ENCODE data around the gene SGMS1.
"Not testable (repeated sequence)": the region's sequence is repeated elsewhere in the genome, so short reads cannot be mapped to it uniquely, and the experiment has no call there.

Gene SGMS1

GRCh38 chr10:50360077-50360850, 263.5 kb downstream of the SGMS1 start:
- peak; percentile 24 for DNase-seq

- DNase-seq: no peak
These were observed 264.6 kb downstream of the SGMS1 start for GRCh38 chr10:50358925-50359687.

DNA sequence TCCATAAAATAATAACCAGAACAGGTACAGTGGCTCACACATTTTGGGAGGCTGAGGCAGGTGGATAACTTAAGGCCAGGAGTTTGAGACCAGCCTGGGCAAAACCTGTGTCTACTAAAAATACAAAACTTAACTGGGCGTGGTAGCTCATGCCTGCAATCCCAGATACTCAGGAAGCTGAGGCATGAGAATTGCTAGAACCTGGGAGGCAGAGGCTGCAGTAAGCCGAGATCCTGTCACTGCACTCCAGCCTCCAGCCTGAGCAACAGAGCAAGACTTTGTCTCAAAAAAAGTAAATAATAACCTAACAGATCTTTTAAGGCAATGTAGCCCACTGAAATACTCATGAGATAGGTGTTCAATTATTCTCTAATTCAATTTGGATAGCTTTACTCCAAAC, 265.3 kb downstream of the SGMS1 start:
- DNase-seq: no peak

- not testable (repeated sequence) for DNase-seq
These were observed 267.3 kb downstream of the SGMS1 start for GRCh38 chr10:50356481-50356832.

GRCh38 chr10:50355693-50356480, 267.9 kb downstream of the SGMS1 start:
- DNase-seq: not testable (repeated sequence)

DNA sequence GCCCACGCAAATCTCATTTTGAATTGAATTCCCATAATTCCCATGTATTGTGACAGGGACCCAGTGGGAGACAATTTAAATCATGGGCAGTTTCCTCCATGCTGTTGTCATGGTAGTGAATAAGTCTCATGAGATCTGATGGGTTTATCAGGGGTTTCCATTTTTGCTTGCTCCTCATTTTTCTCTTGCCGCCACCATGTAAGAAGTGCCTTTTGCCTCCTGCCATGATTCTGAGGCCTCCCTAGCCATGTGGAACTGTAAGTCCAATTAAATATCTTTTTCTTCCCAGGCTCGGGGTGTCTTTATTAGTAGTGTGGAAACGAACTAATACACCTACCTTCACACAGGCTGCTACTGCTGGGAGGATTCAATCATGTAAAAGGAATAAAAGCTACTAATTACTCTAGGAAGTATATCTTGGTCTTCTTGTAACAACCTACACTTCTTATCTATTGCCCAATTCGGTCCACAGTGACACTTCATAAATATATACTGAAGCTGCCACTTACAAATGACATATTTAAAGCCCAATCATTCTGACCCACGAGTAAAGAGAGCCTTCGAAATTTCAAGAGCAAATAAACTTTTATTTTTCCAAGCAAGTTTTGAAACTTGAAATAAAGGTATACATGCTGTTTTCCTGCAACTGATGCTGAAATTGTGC, 272.1 kb downstream of the SGMS1 start:
- no peak for DNase-seq

GRCh38 chr10:50350366-50350765, 273.4 kb downstream of the SGMS1 start:
- no peak for DNase-seq

- DNase-seq: no peak
These were observed 274.2 kb downstream of the SGMS1 start for GRCh38 chr10:50349554-50349953.

- DNase-seq: no peak
These were observed 276.4 kb downstream of the SGMS1 start for GRCh38 chr10:50347394-50347802.

DNA sequence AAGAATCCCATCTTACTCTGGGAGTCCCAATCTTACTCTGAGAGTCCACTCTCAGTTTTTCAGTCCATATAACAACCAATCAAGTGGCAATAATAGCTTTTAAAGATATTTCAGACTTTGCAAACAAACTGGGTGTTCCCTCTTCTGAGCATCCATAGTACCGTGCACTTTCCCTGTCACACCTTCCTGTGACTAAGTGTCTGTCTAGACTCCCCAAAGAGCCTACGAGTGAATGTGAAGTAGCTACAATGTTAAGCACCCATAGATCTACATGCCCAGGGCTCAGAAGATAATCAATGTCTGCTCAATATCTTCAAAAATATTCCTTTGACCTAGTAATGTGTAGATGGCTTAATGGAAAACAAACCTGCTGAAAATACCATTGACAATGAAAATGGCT, 276.8 kb downstream of the SGMS1 start:
- no peak for DNase-seq

- DNase-seq: no peak
These were observed 278.2 kb downstream of the SGMS1 start for GRCh38 chr10:50345545-50345944.

DNA sequence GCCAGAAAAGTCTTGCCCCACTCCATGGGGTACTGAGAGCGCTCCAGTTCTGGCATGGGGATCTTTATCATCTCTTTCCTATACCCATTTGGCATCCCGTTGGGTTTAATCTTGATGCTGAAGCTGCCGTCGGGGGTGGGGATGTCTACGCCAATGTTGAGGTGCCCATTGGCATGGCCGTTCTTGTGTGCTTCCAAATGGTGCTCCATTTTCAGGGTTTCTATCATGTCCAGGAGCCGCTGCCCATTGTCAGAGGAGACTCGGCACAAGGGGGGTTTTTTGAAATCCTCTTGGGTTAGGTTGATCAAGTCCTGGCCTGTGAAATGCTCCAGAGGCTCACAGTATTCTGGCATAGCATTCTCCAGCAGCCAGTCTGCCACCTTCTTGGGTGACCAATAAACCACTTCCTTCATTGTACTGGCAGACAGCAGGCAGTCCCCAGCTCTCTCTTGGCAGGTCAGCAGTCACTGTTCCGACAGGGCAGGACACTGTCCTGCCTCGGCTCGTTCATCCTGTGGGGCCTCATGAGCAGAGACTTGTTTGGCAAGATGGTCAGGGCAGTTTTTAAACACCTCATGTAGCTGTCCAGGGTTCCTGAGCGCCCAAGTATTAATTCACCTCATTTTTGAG, 279.9 kb downstream of the SGMS1 start:
- DNase-seq: no peak

- DNase-seq: no peak
These were observed 281.8 kb downstream of the SGMS1 start for GRCh38 chr10:50341987-50342386.

DNA sequence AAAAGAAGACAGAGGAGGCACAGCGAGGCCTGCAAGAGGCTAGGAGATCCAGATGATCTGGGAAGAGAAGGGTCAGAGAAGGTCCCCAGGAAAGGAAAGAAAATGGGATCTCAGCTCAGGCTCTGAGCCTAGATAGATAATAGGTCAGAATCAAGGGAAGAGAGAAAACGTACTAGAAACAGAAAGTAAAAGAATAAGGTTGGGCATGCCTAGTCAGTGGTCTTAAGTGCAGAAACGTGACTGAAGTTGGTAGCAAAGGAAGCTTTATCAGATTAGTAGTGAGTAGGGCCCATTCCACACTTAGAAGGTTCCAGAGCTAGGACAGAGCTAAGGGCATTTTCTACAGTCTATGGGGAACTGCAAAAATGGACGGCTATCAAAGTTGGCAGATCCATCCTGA, 287.6 kb downstream of the SGMS1 start:
- no peak for DNase-seq

GRCh38 chr10:50335397-50335796, 288.4 kb downstream of the SGMS1 start:
- no peak for DNase-seq

GRCh38 chr10:50334273-50334672, 289.5 kb downstream of the SGMS1 start:
- no peak for DNase-seq

- DNase-seq: no peak
These were observed 289.9 kb downstream of the SGMS1 start for GRCh38 chr10:50333872-50334271.

DNA sequence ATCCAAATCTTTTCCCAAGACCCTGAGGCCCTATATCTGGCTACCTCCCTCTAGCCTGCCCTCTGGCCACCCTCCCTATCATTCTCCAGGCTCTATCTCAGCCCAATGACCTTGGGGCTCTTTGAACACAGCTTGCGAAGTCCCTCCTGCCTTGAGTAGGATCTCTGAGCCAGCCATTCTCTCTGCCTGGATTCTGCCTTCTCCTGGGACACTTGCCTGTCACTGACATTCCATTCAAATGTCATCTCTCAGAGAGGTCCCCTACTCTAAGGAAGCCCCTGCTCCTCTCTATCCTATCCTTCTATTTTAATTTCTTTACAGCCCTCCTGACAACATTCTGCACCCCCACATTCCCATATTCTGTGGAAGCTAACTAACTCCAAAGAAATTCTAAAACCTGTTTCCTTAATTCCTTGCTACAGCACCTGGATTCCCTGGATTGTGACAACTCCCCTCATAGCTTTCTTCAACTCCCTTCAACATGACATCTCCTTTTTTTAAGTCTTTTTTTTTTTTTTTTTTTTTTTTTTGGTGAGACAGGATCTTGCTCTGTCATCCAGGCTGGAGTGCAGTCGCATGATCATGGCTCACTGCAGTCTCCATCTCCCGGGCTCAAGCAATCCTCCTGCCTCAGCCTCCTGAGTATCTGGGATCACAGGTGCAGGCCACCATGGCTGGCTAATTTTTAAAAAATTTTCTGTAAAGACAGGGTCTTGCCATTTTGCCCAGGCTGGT, 291.5 kb downstream of the SGMS1 start:
- no peak for DNase-seq

- no peak for DNase-seq
These were observed 292.3 kb downstream of the SGMS1 start for GRCh38 chr10:50331486-50331885.

DNA sequence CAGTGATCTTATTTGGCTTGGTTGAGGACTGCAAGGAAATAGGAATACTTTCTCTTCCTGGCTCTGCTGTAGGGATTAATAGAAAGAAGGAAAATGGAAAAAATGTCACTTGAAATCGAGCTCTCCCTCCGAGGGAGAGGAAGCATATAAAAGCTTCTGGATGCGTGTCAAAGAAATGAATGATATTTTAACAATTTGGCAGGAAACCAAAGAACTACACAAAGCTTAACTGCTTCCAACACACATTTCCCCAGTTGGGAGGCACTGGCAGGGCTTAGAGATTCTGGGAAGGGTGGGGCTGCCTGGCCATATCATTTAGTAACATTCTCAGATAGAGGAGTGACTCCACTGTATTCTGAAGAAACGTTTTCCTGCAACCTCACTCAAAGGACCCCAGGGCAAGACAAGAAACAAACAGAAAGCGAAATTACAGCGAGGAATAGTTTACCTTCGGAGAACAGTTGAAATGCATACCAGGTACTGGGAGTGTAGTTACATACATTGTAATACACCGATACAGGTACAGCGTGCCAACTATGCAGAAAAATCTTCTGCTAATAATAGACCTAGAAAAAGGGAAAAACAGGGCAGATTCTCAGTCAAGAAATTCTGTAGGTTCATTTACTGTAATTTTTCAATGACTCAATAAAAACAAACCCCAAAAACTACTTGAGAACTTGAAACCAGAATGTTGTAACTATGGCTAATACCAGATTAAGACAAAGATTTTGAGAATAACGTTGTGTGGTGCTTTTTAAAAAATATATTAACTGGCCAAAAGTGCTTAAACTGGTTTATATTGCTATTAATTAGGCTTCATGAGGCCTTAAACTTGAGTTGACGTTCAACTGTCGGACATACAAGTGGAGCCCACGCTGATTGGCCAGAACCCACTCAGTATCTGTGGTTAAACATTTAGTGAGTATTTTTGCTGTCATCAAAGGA, 296.7 kb downstream of the SGMS1 start:
- peak; percentile 90 for DNase-seq

All from fibroblast of skin of back (primary cell).